Measurements from ENCODE around the gene ZNF423.

- no peak for TF ChIP-seq POLR2AphosphoS5 (IDR thresholded peaks at IDR 0.05; ENCODE audit: low read depth, low read length)
- TF ChIP-seq TAF1 (IDR thresholded peaks at IDR 0.05; ENCODE audit: low read depth, low read length): no peak
These were observed 390.0 kb downstream of the ZNF423 start for GRCh38 chr16:49465661-49466528.

Data from GM12891 (cell line).